ENCODE results near the gene RPGRIP1.
"Not testable (repeated sequence)": the region's sequence is repeated elsewhere in the genome, so short reads cannot be mapped to it uniquely, and the experiment has no call there.

Gene RPGRIP1

GRCh38 chr14:21248338-21248737 is 31.5 kb upstream of the RPGRIP1 start:
- TF ChIP-seq, protein P1, sequence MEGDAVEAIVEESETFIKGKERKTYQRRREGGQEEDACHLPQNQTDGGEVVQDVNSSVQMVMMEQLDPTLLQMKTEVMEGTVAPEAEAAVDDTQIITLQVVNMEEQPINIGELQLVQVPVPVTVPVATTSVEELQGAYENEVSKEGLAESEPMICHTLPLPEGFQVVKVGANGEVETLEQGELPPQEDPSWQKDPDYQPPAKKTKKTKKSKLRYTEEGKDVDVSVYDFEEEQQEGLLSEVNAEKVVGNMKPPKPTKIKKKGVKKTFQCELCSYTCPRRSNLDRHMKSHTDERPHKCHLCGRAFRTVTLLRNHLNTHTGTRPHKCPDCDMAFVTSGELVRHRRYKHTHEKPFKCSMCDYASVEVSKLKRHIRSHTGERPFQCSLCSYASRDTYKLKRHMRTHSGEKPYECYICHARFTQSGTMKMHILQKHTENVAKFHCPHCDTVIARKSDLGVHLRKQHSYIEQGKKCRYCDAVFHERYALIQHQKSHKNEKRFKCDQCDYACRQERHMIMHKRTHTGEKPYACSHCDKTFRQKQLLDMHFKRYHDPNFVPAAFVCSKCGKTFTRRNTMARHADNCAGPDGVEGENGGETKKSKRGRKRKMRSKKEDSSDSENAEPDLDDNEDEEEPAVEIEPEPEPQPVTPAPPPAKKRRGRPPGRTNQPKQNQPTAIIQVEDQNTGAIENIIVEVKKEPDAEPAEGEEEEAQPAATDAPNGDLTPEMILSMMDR (IDR thresholded peaks at IDR 0.05; ENCODE audit: insufficient read depth, low read length, poor library complexity, severe bottlenecking) = no peak
- H3K27me3 ChIP-seq (replicated peaks; ENCODE audit: control insufficient read depth, insufficient read depth, low read length) = no peaks in the 10 kb centered on the region
- H3K4me3 ChIP-seq (replicated peaks; ENCODE audit: low read depth, low read length) = no peak overlapping the region
- H3K36me3 ChIP-seq (ENCODE audit: control insufficient read depth, insufficient read depth, low read length) = peaks cover 19% of the 10 kb centered on the region
- DNase-seq (ENCODE audit: extremely low read depth, insufficient read length) = no peak

DNA sequence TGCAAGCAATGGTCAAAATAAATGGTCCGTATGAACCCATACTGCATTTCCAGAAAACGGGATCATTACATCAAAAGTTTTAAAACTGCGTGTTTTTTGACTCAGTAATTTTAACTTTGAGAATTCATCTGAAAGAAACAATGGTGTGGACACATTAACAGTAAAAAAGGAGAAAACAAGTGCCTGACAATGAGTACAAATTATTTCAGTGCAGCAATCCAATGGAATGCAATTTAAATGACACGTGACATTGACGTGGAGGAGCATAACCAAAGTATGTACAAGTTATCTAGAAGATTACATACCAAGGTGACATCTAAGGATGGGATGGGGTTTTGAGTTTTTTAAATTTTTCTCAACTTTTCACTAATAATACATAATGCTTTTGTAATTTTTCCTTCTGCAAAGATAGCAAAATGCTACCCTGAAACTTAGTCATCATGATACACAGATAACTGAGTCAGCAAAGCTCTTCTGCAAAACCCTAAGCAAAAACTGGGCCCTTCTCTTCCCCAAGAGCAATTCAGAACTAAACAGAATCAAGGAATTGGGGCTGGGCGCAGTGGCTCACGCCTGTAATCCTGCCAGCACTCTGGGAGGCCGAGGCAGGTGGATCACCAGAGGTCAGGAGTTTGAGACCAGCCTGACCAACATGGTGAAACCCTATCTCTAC is 31.0 kb upstream of the RPGRIP1 start:
- H3K36me3 ChIP-seq (ENCODE audit: control insufficient read depth, insufficient read depth, low read length) = peaks cover 22% of the 10 kb centered on the region
- no peaks in the 10 kb centered on the region for H3K27me3 ChIP-seq (replicated peaks; ENCODE audit: control insufficient read depth, insufficient read depth, low read length)
- no peak for DNase-seq (ENCODE audit: extremely low read depth, insufficient read length)
- no peak overlapping the region for H3K4me3 ChIP-seq (replicated peaks; ENCODE audit: low read depth, low read length)
- TF ChIP-seq, protein P1 (IDR thresholded peaks at IDR 0.05; ENCODE audit: insufficient read depth, low read length, poor library complexity, severe bottlenecking) = no peak

DNA sequence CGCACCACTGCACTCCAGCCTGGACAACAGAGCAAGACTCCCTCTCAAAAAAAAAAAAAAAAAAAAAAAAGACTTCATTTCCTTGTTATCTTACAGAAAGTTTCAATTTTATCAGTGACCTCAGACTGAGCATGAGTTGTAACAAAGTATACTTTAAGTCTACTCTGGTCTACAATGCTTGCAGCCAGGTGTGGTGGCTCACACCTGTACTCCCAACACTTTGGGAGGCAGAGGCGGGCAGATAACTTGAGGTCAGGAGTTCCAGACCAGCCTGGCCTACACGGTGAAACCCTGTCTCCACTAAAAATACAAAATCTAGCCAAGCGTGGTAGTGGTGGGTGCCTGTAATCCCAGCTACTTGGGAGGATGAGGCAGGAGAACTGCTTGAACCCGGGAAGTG is 28.7 kb upstream of the RPGRIP1 start:
- Histone ChIP-seq H3K4me3 (replicated peaks; ENCODE audit: low read depth, low read length) (no peak overlapping the region), H3K27me3 (replicated peaks; ENCODE audit: control insufficient read depth, insufficient read depth, low read length) (no peaks in the 10 kb centered on the region), H3K36me3 (ENCODE audit: control insufficient read depth, insufficient read depth, low read length) (peaks cover 15% of the 10 kb centered on the region)
- no peak for DNase-seq (ENCODE audit: extremely low read depth, insufficient read length)
- TF ChIP-seq, protein P1 (IDR thresholded peaks at IDR 0.05; ENCODE audit: insufficient read depth, low read length, poor library complexity, severe bottlenecking) = no peak

- H3K36me3 ChIP-seq (ENCODE audit: control insufficient read depth, insufficient read depth, low read length) = peaks cover 22% of the 10 kb centered on the region
These were observed 27.7 kb upstream of the RPGRIP1 start for GRCh38 chr14:21252149-21252548.

DNA sequence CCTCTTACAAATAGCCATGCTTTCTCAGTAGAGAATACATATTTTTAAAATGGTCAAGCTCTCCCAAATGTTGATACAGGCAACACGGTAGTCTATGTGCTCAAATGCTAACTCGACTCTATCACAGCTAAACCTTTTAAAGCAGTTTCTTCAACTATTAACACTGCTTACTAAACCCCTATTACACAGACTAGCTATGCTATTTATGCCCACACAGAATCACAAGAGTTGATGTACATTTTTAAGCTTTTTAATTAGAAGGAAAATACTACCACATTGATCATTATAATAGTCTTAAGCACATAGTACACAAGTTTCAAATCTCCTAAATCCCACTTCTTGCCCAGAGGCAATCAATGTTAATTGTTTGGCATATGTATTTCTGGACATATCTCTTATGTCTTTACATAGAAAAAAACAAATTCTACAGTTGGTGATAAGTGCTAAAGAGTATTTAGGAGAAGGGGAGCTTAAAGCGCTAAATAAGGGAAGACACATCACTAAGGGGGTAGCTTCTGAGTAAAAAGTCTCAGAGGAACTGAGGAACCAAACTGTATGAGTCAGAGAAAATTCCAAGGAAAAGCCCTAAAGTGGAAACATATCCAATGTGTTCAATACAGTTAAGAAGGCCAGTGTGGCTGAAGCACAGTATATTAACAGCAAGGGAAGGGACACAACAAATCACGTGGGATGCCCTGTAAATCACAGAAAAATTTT is 24.3 kb upstream of the RPGRIP1 start:
- no peak for DNase-seq (ENCODE audit: extremely low read depth, insufficient read length)
- TF ChIP-seq, protein P1 (IDR thresholded peaks at IDR 0.05; ENCODE audit: insufficient read depth, low read length, poor library complexity, severe bottlenecking) = no peak

More at GRCh38 chr14:21252149-21252548, 27.7 kb upstream of the RPGRIP1 start:
- no peak for DNase-seq (ENCODE audit: extremely low read depth, insufficient read length)
- Histone ChIP-seq H3K4me3 (replicated peaks; ENCODE audit: low read depth, low read length) (no peak overlapping the region), H3K27me3 (replicated peaks; ENCODE audit: control insufficient read depth, insufficient read depth, low read length) (no peaks in the 10 kb centered on the region)
- TF ChIP-seq, protein P1 (IDR thresholded peaks at IDR 0.05; ENCODE audit: insufficient read depth, low read length, poor library complexity, severe bottlenecking) = no peak

GRCh38 chr14:21256102-21256447 is 23.8 kb upstream of the RPGRIP1 start:
- not testable (repeated sequence) for H3K27me3 ChIP-seq (replicated peaks; ENCODE audit: control insufficient read depth, insufficient read depth, low read length); DNase-seq (ENCODE audit: extremely low read depth, insufficient read length); H3K4me3 ChIP-seq (replicated peaks; ENCODE audit: low read depth, low read length)
- peaks cover 20% of the 10 kb centered on the region for H3K36me3 ChIP-seq (ENCODE audit: control insufficient read depth, insufficient read depth, low read length)

More for the DNA sequence above, 24.3 kb upstream of the RPGRIP1 start:
- Histone ChIP-seq H3K4me3 (replicated peaks; ENCODE audit: low read depth, low read length) (no peak overlapping the region), H3K36me3 (ENCODE audit: control insufficient read depth, insufficient read depth, low read length) (peaks cover 21% of the 10 kb centered on the region), H3K27me3 (replicated peaks; ENCODE audit: control insufficient read depth, insufficient read depth, low read length) (no peaks in the 10 kb centered on the region)

Data from GM06990 (cell line).